OCI-LY3 (cell line): ENCODE measurements around the gene COX5A.

ENCODE experiments used
- H2AFZ ChIP-seq: fragments of 200-600, 300-600 bp; shearing (Covaris generic); 2 replicates; pipeline ENCODE4 v1.6.0; 2014; ENCODE audit warnings: antibody characterized with exemption, low read depth, low read length
- H3K27ac ChIP-seq: fragments of 200-600, 300-600 bp; sonication (generic); 2 replicates; pipeline ENCODE4 v1.5.1; 2014; ENCODE audit warnings: mild to moderate bottlenecking, low read length, moderate library complexity, mixed read lengths
- H3K27me3 ChIP-seq: fragments of 200-600, 300-600 bp; sonication (generic); 2 replicates; pipeline ENCODE4 v1.6.1; 2014; ENCODE audit warnings: low read depth, low read length, mixed read lengths
- H3K36me3 ChIP-seq: fragments of 200-600, 300-600 bp; sonication (generic); replicated peaks from 2 replicates; pipeline ENCODE3; 2014; ENCODE audit warnings: low read depth, low read length, mixed read lengths
- H3K4me1 ChIP-seq: fragments of 300-600, 200-600 bp; sonication (generic); 2 replicates; pipeline ENCODE4 v1.6.1; 2014; ENCODE audit warnings: low read length, mixed read lengths
- H3K4me2 ChIP-seq: fragments of 200-600, 300-600 bp; sonication (generic); 2 replicates; pipeline ENCODE4 v1.6.1; 2014; ENCODE audit warnings: low read length, mixed read lengths
- H3K4me3 ChIP-seq: fragments of 300-600, 200-600 bp; sonication (generic); 2 replicates; pipeline ENCODE4 v1.5.1; 2014; ENCODE audit warnings: antibody characterized with exemption, mild to moderate bottlenecking, low read length, moderate library complexity
- H3K79me2 ChIP-seq: fragments of 300-600, 200-600 bp; shearing (Covaris generic); 2 replicates; pipeline ENCODE4 v1.6.1; 2014; ENCODE audit warnings: mild to moderate bottlenecking, low read length, mixed read lengths
- H3K9ac ChIP-seq: fragments of 300-600, 200-600 bp; shearing (Covaris generic); 2 replicates; pipeline ENCODE4 v1.6.0; 2014; ENCODE audit warnings: mild to moderate bottlenecking, low read length, moderate library complexity
- H3K9me3 ChIP-seq: fragments of 200-600, 300-600 bp; shearing (Covaris generic); 2 replicates; pipeline ENCODE4 v1.6.1; 2014; ENCODE audit warnings: low read length, mixed read lengths; ENCODE audit not compliant: insufficient read depth
- H4K20me1 ChIP-seq: fragments of 200-600, 300-600 bp; sonication (generic); 2 replicates; pipeline ENCODE4 v1.6.1; 2016; ENCODE audit warnings: low read length, mixed read lengths; ENCODE audit not compliant: insufficient read depth
- CTCF ChIP-seq: fragments of 200-600, 300-600 bp; sonication (generic); IDR thresholded peaks from 2 replicates; pipeline ENCODE4 v1.5.1; 2014; ENCODE audit warnings: antibody characterized with exemption, low read length, low read depth
- EZH2phosphoT487 ChIP-seq: fragments of 200-600 bp; shearing (Covaris generic); IDR thresholded peaks from 2 replicates; pipeline ENCODE4 v1.6.1; 2018; ENCODE audit warnings: antibody characterized with exemption, mixed run types, low read depth

Gene COX5A

DNA sequence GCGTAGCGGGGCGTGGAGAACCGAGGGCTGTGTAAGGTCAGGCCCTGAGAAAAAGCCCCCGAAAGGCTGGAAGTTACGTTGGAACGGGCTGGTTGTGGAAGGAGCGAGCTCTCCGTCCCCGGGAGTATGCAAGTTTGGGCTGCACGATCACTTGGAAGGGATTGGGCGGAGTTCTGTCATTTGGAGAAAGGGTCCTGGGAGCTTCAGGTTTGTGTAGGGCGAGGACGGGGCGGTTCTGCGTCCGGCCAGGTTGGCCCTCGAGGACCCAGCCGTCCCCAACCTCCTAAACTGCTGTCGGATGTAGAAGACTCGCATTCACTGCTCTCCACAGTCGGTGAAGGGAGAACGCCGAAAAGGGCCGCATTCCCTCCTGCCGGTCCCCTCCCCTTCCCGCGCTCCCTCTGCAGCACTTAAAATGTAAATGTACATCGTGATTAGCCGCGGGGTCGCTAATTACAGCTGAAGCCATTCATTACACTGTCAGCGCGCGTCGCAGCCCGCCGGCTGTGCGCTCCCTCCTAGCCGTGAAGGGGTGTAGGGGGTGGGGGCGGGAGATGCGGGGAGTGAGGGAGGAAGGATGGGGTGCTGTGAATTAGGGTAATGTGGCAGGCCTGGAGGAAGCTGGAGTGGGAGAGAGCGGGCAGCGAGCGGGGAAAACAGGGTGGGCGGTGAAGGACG is 21.2 kb upstream of the COX5A start:
- Histone ChIP-seq H4K20me1 (no peaks in the 10 kb centered on the region), H3K4me1 (no peaks in the 10 kb centered on the region), H3K4me2 (no peak overlapping the region), H3K79me2 (no peaks in the 10 kb centered on the region), H3K9ac (no peak overlapping the region), H3K36me3 (no peaks in the 10 kb centered on the region), H2AFZ (no peak overlapping the region), H3K4me3 (no peak overlapping the region), H3K27ac (no peak overlapping the region), H3K9me3 (no peaks in the 10 kb centered on the region), H3K27me3 (peaks cover 23% of the 10 kb centered on the region)
- TF ChIP-seq CTCF, result no peak
- no peak for TF ChIP-seq EZH2phosphoT487

DNA sequence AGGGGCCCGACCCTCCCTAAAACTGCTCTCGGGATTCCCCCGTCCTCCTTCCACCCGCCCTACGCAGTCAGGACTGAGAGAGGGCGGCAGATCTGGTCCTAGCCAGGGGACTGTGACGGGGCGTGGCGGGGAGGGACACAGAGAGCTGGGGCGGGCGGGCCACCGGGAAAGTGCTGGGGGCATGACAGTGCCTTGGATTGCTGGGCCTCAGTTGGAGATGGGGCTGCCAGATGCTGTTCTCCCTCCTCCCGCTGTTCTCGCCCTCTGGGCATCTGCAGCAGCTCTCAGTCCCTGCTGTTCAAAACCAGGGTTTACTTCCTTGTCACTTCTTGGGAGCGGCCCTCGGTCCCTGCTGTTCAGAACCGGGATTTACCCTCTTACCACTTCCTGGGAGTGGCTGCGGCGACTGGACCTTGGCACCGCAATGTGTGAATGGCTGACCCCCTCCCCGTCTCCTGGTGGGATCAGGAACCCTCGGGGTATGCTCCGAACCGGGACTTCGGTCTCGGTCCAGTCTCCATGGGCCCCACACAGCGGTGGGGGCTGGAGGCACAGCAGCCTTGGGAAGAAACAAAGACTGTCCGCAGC is 20.5 kb upstream of the COX5A start:
- Histone ChIP-seq H3K27ac (no peak overlapping the region), H3K27me3 (peaks cover 22% of the 10 kb centered on the region), H3K36me3 (no peaks in the 10 kb centered on the region), H4K20me1 (no peaks in the 10 kb centered on the region), H3K9me3 (no peaks in the 10 kb centered on the region), H3K79me2 (no peaks in the 10 kb centered on the region), H3K4me3 (no peak overlapping the region), H3K4me1 (no peaks in the 10 kb centered on the region), H2AFZ (no peak overlapping the region), H3K9ac (no peak overlapping the region), H3K4me2 (no peak overlapping the region)
- TF ChIP-seq CTCF, result no peak
- no peak for TF ChIP-seq EZH2phosphoT487

DNA sequence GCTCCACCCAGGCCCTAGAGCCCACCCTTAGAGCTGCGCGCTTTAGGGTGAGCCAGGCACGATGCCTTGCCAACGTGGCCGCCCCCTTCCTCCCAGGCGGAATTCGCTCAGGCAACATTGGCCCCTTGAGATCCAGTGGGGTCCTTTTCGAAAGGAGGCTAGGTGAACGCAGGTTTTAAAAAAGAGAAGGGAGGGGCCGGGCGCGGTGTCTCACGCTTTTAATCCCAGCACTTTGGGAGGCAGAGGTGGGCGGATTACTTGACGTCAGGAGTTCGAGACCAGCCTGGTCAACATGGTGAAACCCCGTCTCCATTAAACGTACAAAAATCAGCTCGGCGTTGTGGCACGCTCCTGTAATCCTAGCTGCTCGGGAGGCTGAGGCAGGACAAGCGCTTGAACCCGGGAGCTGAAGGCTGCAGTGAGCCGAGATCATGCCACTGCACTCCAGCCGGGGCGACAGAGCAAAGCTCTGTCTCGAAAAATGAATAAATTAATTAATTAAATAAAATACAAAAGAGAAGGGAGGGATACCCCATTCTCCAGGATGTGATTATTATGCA is 19.7 kb upstream of the COX5A start:
- no peaks in the 10 kb centered on the region for H3K9me3 ChIP-seq
- H3K9ac ChIP-seq, result no peak overlapping the region
- no peak overlapping the region for H3K4me2 ChIP-seq
- no peaks in the 10 kb centered on the region for H3K4me1 ChIP-seq
- no peaks in the 10 kb centered on the region for H3K79me2 ChIP-seq
- no peak overlapping the region for H3K4me3 ChIP-seq
- H3K27ac ChIP-seq, result no peak overlapping the region
- H3K36me3 ChIP-seq, result no peaks in the 10 kb centered on the region
- H2AFZ ChIP-seq, result no peak overlapping the region
- TF ChIP-seq CTCF (no peak), EZH2phosphoT487 (no peak)
- H4K20me1 ChIP-seq, result no peaks in the 10 kb centered on the region
- H3K27me3 ChIP-seq, result peaks cover 18% of the 10 kb centered on the region

- peaks cover 14% of the 10 kb centered on the region for H3K27me3 ChIP-seq
- H3K9me3 ChIP-seq, result no peaks in the 10 kb centered on the region
- no peak within 1 kb of the TSS for H2AFZ ChIP-seq
- H3K36me3 ChIP-seq, result no peaks in the 10 kb centered on the region
- H3K79me2 ChIP-seq, result no peaks in the 10 kb centered on the region
- H3K4me3 ChIP-seq, result no peak within 1 kb of the TSS
- no peak within 1 kb of the TSS for H3K27ac ChIP-seq
- H4K20me1 ChIP-seq, result no peaks in the 10 kb centered on the region
- no peak for TF ChIP-seq CTCF
- no peak for TF ChIP-seq EZH2phosphoT487
- H3K4me2 ChIP-seq, result no peak within 1 kb of the TSS
- H3K9ac ChIP-seq, result no peak within 1 kb of the TSS
- H3K4me1 ChIP-seq, result no peaks in the 10 kb centered on the region
These were observed 19.0 kb upstream of the COX5A start, which contains the start of gene RPP25 for GRCh38 chr15:74956648-74957475. RPP25 (minus strand) TSS chr15:74956772; CDS start chr15:74956583, 189 bp downstream.
